GM18505 (cell line): ENCODE measurements around the gene NPRL2.

Experiments
- ATAC-seq: cut with Tn5 transposase; IDR thresholded peaks from one replicate; pipeline ENCODE4 v1.9.1; 2021; ENCODE audit not compliant: unreplicated experiment
- POLR2A ChIP-seq: IDR thresholded peaks from 4 replicates; pipeline ENCODE4 v1.6.1; 2011; ENCODE audit warnings: borderline replicate concordance; ENCODE audit not compliant: insufficient read depth, insufficient read length; ENCODE audit errors: extremely low read depth

Gene NPRL2

DNA sequence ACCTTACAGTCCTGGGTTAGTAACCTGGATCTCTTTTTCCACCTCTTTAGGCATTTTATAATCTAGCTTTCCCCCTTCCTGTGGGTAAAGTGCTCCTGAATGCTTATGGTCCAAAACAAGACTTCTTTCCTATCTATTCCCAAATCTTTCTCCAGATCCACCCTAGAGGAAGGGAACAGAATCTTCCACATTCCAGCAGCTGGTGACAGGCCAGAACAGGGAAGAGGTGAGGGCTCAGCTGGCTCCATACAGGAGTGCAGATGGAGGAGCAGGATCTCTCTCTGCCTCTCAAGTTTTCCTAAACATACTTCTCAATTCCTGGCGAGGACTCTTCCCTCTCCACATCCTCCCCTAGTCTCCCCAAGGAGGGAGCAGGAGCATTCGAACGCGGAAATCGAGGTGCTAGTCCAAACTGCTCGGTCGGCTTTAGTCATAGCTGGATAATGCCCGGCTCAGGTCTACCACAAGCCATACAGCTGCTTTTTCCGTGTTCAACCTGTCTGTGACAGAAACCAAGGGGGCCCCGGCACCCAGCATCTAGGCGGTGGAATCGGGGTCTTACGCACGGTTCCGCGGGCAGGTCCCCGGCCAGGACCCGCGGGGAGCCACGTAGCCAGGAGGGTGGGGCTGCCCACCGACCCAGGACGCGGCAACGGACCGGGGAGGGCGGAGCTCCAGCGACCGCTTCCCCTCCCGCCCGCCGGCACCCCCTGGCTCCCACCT is 14.0 kb downstream of the NPRL2 start:
- no peak for TF ChIP-seq POLR2A

DNA sequence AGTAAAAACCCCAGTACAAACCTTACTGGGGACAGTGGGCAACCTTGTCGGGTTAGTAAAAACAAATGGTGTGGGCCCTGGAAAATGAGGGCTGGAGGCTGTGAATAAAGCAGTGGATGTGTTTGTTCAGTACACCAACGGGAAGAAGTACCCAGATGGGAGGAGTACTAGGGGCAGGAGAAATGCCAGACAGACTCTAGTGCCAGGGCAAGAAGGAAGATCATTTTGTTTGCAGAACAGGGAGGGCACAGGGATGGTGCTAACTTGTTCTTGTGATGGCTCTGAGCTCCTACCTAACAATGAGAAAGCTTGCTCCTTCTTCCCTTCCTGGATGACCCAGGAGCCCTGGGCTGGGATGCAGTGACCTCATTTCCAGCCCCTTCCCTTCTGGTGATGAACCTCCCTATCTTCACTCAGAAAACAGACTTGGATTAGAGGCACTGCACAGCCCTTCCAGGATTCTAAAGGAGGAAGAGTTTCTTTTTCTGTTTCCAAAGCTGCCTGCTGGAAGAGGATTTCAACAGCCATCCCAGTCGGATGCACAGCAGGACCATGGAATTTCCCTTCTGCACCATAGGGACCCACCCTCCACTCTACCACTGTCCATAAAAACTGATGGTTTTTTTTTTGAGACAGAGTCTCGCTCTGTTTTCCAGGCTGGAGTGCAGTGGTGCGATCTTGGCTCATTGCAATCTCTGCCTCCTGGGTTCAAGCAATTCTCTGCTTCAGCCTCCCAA is 16.1 kb downstream of the NPRL2 start:
- ATAC-seq: no peak
- TF ChIP-seq POLR2A: no peak

More for the DNA sequence above, 14.0 kb downstream of the NPRL2 start:
- ATAC-seq: peak; percentile 34

DNA sequence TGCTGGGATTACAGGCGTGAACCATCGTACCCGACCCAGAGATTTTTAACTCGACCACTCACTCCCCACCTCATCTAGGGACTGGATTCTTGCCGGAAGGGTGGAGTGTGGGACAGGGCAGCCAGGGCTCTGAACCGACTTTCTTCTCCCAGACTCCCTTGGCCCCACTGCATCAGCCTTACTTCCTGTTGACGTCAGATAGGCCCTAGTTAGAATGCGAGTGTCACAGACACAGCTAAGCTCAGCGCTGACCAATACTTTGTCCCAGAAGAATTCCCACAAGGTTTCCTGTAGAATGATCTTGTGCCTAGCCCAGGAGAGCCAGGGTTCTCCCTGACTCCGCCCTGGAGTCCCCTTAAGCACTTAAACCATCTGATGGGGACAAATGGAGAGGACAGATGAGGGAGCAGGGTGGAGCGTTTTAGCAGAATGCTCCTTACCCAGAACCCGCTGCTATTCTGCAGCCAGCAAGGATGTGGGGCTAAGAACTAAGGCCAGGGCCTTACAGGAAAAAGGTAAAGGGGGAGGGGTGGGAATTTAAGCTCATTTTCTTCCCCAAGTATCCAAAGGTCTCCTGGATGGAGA is 16.7 kb downstream of the NPRL2 start:
- no peak for ATAC-seq
- TF ChIP-seq POLR2A: no peak

DNA sequence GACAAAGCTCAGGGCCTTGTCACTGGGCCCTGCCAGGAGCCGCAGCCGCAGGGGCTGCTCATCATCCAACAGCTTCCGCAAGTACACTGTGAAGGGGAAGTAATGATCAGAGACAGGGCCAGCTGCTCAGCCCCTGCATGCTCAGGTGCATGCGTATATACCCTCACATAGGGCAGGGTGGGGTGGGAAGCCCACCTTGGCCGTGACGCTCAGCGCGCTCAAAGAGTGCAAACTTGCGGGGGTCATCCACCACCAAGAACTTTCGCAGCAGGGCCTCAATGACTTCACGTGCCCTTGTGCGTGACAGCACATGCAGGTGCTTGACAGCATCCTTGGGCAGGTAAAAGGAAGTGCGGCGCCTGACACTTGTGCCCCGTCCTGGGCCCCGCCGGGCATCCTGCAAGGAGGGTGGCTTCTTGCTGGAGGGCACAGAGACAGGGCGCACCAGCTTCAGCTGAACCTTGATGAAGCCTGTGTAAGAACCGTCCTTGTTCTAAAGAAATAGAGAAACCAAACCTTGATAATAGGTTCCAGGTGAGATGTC is 19.1 kb downstream of the NPRL2 start:
- no peak for TF ChIP-seq POLR2A
- no peak for ATAC-seq

DNA sequence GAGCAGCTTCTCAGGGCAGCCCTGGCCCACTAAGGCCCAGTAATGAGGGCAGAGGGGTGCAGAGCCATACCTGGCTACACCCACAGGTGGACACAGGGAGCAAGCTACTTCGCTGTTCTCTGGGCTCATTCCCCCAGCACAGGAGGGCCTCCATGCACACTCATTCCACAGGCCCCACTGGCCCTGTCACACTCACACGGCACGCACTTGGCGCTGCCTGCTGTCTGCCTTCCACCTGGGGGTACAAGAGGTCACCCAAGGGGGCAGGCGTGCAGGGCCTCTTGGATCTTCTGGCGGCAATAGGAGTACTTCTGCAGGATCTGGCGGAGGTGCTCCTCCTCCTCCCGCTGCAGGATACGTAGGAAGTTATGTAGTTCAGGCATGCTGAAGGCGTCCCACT is 20.2 kb downstream of the NPRL2 start:
- TF ChIP-seq POLR2A: no peak
- no peak for ATAC-seq

DNA sequence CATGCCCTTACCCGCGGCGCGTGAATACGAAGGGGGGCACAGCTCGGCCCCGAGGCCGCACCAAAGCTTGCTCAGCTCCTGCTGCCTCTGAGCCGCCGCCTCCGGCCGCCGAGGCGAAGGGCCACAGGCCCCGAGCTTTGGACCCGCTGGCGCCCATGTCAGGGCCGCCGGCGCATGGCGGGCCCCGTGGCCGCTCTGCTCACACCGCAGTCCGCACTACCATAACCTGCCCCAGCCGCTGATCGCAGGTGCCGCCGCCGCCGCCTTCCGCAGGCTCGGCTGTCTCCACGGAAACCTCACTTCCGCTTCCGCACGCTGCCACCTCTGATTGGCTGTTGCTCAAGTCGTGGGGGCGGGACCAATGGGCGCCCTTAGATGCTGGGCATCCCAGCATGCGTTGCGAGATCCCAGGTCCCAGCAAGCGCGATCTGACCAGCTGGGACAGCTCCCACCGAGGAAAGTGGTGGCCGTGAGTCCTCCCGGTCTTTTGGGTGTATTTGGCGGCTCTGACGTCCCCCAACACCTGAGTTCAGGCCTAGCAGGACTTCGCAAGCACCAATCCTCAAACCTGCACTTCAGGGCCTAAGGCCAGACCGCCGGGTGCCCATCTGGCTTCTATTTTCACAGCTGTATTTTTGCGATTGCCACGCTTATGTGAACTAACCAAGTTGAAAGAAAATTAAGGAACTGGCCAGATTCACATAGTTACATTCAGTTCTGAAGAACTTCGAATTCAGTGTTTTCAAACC is 22.5 kb downstream of the NPRL2 start, which contains the start of gene TUSC2:
Gene TUSC2, minus strand, starts transcription at position 281 of the 749 bp plus-strand sequence. Its CDS starts 124 bp downstream, at position 157.
- TF ChIP-seq POLR2A: peak; percentile 86
- peak; percentile 65 for ATAC-seq

DNA sequence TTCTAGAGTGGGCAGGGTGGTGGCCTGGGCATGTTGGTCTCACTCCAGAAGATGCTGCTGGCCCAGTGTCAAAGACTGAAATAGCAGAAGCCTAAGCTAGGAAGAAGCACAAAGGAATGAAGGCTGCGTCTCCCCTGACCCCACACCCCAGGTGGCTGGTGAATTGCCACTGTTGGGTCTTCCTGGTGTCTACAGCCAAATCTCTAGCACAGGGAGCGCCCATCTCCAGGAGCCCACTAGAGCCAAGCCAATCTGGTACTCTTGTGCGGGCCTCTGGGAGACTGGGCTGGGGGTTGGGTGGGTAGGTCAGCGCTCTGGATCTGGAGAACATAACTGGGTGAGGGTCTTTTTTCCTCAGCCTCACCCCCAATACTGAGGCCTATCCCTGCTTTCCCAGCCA is 23.4 kb downstream of the NPRL2 start:
- TF ChIP-seq POLR2A: no peak
- no peak for ATAC-seq

DNA sequence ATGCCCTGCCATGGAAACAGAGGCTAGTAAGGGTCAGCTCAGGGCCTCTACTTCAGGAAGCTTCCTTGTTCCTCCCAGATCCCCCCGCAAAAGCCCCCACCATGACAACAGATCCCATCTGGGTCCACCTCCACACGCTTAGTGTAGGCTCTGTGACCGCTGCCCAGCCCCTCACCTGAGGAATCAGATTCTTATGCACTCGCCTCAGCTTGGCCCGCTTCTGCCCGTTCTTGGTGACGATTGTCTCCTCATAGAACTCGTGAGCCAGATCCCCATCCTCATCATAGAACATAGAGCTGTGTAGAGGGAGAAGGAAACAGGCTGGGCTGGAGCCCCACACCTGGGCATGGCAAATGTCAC is 24.4 kb downstream of the NPRL2 start:
- TF ChIP-seq POLR2A: no peak
- ATAC-seq: no peak

DNA sequence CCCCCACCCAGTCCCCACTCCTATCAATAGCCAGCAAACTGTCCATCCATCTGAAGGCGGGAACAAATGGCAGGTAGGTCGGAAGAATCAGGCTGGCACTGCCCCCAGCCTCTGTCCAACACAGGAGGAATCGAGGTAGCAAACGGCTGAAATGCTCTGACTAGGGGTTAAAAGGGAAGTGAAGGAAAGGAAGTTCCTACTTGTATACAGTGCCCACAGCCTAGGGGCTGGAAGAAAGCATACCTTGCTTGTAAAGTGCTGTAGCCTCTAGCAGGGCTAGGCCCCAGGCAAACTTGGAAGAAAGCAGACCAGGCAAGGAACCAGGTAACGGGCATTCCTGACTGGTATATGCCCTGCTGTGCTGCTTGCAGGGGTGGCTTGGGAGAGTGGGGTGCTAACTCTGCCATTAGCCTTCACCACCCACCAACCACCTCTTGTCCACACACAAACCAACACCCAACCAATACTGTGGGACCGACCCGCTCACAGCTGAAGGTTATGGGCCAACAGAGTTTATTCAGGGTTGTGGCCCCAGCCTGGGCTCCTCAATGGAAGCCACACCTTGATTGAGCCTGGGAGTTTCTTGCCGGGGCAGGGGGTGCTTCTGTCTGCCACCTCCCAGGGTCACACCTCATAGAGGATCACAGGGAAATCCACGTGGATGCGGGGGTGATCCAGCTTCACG is 24.9 kb downstream of the NPRL2 start:
- no peak for TF ChIP-seq POLR2A
- no peak for ATAC-seq

DNA sequence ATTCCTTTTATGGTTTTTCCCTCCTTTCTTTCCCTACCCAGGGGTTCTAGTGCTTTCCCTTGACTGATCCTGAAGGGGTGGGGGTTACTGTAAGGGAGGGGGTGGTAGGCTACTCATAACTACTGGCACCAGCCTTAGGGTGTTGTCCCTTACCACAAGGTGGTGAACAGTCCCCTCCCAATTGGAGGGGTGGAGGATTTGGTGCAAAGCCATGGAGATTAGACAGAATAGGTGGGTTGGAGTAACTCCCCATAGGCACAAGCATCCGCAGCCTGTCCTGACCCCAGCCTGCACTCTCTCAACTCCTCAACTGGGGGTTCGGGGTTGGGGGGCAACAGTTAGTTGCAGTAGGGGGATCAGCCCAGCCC is 25.5 kb downstream of the NPRL2 start:
- no peak for TF ChIP-seq POLR2A
- ATAC-seq: no peak

DNA sequence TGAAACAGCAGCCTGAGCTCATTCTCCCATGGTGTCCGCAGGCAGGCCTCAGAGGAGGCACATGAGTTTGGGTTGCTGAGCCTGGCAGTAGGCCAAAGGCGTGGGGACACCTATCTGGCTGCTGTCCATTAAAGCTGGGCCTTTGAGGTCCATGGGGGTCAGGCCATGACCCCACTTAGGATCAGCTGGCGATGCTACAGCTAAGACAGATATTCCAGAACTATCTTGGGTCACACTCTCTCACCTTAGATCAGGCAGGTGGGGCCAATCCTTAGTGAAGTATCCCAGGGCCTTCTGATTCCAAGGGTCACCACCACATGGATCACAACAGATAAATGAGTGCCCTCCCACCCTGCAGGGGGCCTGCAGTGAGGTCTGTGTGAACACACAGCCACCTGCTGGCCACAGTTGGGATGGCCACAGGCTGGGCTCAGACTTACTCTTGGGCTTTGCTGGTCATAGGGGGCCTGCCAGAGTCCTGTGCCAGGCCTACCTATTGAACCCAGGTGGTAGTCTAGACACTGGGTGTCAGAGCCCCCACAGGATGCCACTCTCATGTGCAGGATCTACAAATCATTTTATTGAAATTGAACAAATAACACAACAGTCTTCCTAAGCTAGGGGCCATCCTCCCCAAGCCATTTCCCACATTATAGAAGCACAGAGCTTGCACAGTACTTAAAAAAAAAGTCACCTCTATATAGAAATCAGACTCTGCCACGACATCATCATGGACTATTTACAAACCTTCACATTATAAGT is 26.0 kb downstream of the NPRL2 start:
- no peak for TF ChIP-seq POLR2A
- no peak for ATAC-seq
